ENCODE measurements around the gene BZW1. TPM values are rescaled to one million over a fixed set of nuclear protein-coding genes. Genes with fewer than 3 reads are reported as not detected.
A peak's percentile ranks its signal among the peaks of the same experiment; 100 is the strongest.

The BZW1 gene
- total RNA-seq, 1 experiment from 2014 or later = 353 TPM

DNA sequence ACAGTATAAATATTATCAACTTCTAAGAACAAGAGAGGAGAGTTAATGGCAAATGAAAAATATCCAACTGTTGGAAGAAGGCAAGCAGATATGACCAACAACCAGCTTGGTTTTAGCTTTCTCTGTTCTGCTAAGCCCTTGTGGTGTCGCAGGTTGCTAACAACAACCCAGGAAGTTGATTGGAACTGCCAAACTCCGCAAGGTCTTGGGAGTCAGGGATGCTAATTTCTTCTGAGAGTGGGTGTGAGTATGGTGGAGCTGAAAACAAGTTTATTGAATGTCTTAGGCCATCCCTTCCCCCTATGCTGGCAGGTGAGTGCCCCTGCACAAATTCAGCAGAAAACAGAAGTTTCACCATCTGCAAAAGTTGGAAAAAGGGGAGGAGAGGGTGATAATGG is 17.5 kb downstream of the BZW1 start:
- BruUV-seq (replicated peaks) = no TSS peak
- TF ChIP-seq, protein P1, sequence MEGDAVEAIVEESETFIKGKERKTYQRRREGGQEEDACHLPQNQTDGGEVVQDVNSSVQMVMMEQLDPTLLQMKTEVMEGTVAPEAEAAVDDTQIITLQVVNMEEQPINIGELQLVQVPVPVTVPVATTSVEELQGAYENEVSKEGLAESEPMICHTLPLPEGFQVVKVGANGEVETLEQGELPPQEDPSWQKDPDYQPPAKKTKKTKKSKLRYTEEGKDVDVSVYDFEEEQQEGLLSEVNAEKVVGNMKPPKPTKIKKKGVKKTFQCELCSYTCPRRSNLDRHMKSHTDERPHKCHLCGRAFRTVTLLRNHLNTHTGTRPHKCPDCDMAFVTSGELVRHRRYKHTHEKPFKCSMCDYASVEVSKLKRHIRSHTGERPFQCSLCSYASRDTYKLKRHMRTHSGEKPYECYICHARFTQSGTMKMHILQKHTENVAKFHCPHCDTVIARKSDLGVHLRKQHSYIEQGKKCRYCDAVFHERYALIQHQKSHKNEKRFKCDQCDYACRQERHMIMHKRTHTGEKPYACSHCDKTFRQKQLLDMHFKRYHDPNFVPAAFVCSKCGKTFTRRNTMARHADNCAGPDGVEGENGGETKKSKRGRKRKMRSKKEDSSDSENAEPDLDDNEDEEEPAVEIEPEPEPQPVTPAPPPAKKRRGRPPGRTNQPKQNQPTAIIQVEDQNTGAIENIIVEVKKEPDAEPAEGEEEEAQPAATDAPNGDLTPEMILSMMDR (IDR thresholded peaks at IDR 0.05; ENCODE audit: unreplicated experiment) = no peak
- Mint-ChIP-seq H3K4me3 (ENCODE audit: unreplicated experiment) (no peak overlapping the region), H3K27me3 (ENCODE audit: insufficient read depth, unreplicated experiment) (no peaks in the 10 kb centered on the region), H3K27ac (ENCODE audit: low read depth, unreplicated experiment) (no peak overlapping the region), H3K9me3 (ENCODE audit: unreplicated experiment) (no peaks in the 10 kb centered on the region), H3K36me3 (ENCODE audit: insufficient read depth, unreplicated experiment) (peaks cover 13% of the 10 kb centered on the region), H3K4me1 (ENCODE audit: insufficient read depth, unreplicated experiment) (no peaks in the 10 kb centered on the region)
- ChIA-PET POLR2A (interaction anchor here (1.4 to 2.2 kb wide), 3 partner anchors 13 to 26 kb away, joined by 3 to 8 read pairs (median 3); no protein-coding TSS in a partner anchor), CTCF (interaction anchor here (0.8 to 1.3 kb wide), 2 partner anchors 9 to 20 kb away, joined by 3 to 4 read pairs; no protein-coding TSS in a partner anchor)
- no peak for DNase-seq (ENCODE audit: unreplicated experiment)
- intact Hi-C loops (cut with micrococcal nuclease) = no loop called here

DNA sequence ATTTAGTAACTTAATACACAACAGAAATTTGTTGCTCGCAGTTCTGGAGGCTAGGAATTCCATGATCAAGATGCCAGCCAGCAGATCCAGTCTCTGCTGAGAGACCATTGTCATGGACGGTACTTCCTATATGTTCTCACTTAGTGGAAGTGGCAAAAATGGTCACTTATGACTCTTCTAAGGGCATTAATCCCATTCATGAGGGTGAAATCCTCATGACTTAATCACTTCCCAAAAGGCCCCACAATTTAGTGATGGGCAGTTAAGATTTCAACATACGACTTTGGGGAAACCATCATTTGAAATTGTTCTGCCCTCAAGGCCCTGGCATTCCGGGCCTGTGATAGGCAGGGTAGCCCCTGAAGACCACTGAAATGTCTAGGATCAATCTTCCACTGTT is 23.0 kb downstream of the BZW1 start:
- TF ChIP-seq, protein P1 (IDR thresholded peaks at IDR 0.05; ENCODE audit: unreplicated experiment) = no peak
- ChIA-PET CTCF (interaction anchor here (1.1 kb wide), 1 partner anchor 10 kb away, joined by 4 read pairs; no protein-coding TSS in a partner anchor), POLR2A (no interaction called here)
- no peak for DNase-seq (ENCODE audit: unreplicated experiment)
- Mint-ChIP-seq H3K36me3 (ENCODE audit: insufficient read depth, unreplicated experiment) (no peaks in the 10 kb centered on the region), H3K4me1 (ENCODE audit: insufficient read depth, unreplicated experiment) (no peaks in the 10 kb centered on the region), H3K4me3 (ENCODE audit: unreplicated experiment) (no peak overlapping the region), H3K27ac (ENCODE audit: low read depth, unreplicated experiment) (no peak overlapping the region), H3K27me3 (ENCODE audit: insufficient read depth, unreplicated experiment) (no peaks in the 10 kb centered on the region), H3K9me3 (ENCODE audit: unreplicated experiment) (peaks cover 7% of the 10 kb centered on the region)
- BruUV-seq (replicated peaks) = no TSS peak
- intact Hi-C loops (cut with micrococcal nuclease) = no loop called here

DNA sequence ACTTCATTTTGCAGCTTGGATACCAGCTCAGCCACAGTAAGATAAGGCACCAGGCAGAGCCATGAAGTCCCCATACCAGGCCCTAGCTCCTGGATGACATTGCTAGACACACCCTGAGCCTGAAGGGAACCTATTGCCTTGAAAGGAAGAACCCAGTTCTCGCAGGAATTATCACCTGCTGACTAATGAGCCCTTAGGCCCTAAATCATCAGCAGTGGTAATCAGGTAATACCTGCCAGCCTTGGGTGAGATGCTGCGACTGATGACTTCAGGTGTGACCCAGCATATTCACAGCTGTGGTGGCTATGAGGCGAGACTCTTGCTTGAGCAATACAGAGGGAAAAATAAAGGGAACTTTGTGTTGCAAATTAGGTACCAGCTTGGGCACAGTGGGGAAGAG is 27.8 kb downstream of the BZW1 start:
- CTCF ChIA-PET = interaction anchor here (1.0 kb wide), 1 partner anchor 108 kb away, joined by 3 read pairs; no protein-coding TSS in a partner anchor
- peaks cover 7% of the 10 kb centered on the region for H3K9me3 Mint-ChIP-seq (ENCODE audit: unreplicated experiment)
- TF ChIP-seq, protein P1 (IDR thresholded peaks at IDR 0.05; ENCODE audit: unreplicated experiment) = no peak
- no peaks in the 10 kb centered on the region for H3K36me3 Mint-ChIP-seq (ENCODE audit: insufficient read depth, unreplicated experiment)
- POLR2A ChIA-PET = interaction anchor here (0.7 to 1.4 kb wide), 3 partner anchors 24 to 75 kb away, joined by 3 to 6 read pairs (median 3); partner anchors contain the start of gene CLK1
- DNase-seq (ENCODE audit: unreplicated experiment) = peak; percentile 26
- intact Hi-C loops (cut with micrococcal nuclease) = no loop called here
- no peak overlapping the region for H3K4me3 Mint-ChIP-seq (ENCODE audit: unreplicated experiment)
- no peak overlapping the region for H3K27ac Mint-ChIP-seq (ENCODE audit: low read depth, unreplicated experiment)
- no TSS peak for BruUV-seq (replicated peaks)
- H3K27me3 Mint-ChIP-seq (ENCODE audit: insufficient read depth, unreplicated experiment) = no peaks in the 10 kb centered on the region
- no peaks in the 10 kb centered on the region for H3K4me1 Mint-ChIP-seq (ENCODE audit: insufficient read depth, unreplicated experiment)

DNA sequence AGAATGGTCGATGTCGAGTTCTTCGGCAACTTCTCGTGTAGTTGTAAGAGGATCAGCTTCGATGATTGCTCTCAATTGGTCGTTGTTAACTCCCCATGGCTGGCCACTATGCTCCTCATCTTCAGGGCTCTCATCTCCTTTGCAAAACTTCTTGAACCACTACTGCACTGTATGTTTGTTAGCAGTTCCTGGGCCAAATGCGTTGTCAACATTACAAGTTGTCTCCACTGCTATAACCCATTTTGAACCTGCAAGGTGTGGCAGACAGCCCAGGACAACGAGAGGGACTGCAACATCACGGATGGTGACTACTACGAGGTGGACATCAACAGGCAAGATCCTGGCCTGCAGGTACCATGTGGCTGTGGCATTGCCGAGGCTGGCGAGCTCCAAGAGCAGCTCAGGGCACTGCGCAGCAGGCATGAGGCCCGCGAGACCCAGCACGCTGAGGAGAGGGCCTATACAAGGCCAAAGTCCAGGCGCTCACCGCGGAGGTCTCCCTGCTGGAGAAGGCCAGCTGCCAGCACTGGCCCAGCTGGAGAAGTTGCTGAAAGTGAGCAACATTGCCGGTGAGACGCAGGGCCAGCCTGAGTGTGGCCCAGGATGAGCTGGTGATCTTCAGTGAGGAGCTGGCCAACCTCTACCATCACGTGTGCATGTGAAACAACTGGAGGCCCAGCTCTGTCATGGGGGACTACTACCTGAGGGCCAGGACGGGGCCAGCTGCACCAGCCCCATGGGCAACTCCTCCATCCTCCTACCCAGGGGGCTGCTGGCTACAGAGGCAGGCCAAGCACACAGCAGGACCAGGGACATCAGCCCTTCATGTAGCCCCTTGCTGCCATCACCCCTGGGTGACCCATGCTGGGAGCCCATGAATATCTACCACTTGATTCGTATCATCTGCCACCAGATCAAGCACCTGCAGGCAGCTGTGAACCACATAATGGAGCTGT is 32.6 kb downstream of the BZW1 start:
- intact Hi-C loops (cut with micrococcal nuclease) = no loop called here
- TF ChIP-seq, protein P1 (IDR thresholded peaks at IDR 0.05; ENCODE audit: unreplicated experiment) = no peak
- Mint-ChIP-seq H3K4me1 (ENCODE audit: insufficient read depth, unreplicated experiment) (no peaks in the 10 kb centered on the region), H3K4me3 (ENCODE audit: unreplicated experiment) (no peak overlapping the region), H3K36me3 (ENCODE audit: insufficient read depth, unreplicated experiment) (peaks cover 5% of the 10 kb centered on the region), H3K27me3 (ENCODE audit: insufficient read depth, unreplicated experiment) (no peaks in the 10 kb centered on the region), H3K9me3 (ENCODE audit: unreplicated experiment) (no peaks in the 10 kb centered on the region), H3K27ac (ENCODE audit: low read depth, unreplicated experiment) (no peak overlapping the region)
- no peak for DNase-seq (ENCODE audit: unreplicated experiment)
- CTCF ChIA-PET = interaction anchor here (0.7 to 0.8 kb wide), 3 partner anchors 9 to 1899 kb away, joined by 3 to 4 read pairs (median 4); no protein-coding TSS in a partner anchor
- POLR2A ChIA-PET = interaction anchor here (0.6 to 1.1 kb wide), 2 partner anchors 14 to 47 kb away, joined by 3 read pairs; no protein-coding TSS in a partner anchor
- no TSS peak for BruUV-seq (replicated peaks)

All from MCF 10A (cell line).